ENCODE results near the gene EPC1.

GRCh38 chr10:32323051-32323450, 23.9 kb downstream of the EPC1 start:
- TF ChIP-seq CTCF (IDR thresholded peaks at IDR 0.05) (no peak), POLR2A (IDR thresholded peaks at IDR 0.05) (no peak)

All from tibial nerve (tissue), 3 donors.